GM12872 (cell line): ENCODE data around the gene ANTXRL.

Source experiments
- TF ChIP-seq, protein P1 (sequence below): IDR thresholded peaks from 3 replicates; pipeline ENCODE4 v1.5.1; 2011; ENCODE audit warnings: low read depth, mild to moderate bottlenecking, low read length, moderate library complexity; ENCODE audit not compliant: insufficient read depth

Gene ANTXRL

DNA sequence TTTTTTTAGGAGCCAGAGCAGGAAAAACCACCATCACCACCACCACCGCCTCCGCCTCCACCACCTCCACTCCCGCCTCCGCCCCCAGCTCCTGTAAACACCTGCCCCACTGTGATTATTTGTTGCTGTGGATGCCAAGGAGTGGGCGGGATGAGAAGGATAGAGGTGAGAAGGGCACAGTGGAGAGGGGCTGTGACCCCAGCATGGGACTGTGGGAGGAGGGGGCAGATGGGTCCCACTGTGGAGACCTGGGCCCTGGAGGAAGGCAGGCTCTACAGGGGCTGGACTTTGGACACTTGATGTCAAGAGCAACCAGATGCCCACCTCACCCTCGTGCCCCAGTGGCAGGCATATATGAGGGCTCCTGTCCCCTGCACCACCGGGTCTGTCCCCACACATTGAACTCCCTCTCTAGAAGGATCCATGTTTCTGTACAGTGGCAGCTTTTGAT, 24.7 kb downstream of the ANTXRL start:
- TF ChIP-seq, protein P1, sequence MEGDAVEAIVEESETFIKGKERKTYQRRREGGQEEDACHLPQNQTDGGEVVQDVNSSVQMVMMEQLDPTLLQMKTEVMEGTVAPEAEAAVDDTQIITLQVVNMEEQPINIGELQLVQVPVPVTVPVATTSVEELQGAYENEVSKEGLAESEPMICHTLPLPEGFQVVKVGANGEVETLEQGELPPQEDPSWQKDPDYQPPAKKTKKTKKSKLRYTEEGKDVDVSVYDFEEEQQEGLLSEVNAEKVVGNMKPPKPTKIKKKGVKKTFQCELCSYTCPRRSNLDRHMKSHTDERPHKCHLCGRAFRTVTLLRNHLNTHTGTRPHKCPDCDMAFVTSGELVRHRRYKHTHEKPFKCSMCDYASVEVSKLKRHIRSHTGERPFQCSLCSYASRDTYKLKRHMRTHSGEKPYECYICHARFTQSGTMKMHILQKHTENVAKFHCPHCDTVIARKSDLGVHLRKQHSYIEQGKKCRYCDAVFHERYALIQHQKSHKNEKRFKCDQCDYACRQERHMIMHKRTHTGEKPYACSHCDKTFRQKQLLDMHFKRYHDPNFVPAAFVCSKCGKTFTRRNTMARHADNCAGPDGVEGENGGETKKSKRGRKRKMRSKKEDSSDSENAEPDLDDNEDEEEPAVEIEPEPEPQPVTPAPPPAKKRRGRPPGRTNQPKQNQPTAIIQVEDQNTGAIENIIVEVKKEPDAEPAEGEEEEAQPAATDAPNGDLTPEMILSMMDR: no peak

DNA sequence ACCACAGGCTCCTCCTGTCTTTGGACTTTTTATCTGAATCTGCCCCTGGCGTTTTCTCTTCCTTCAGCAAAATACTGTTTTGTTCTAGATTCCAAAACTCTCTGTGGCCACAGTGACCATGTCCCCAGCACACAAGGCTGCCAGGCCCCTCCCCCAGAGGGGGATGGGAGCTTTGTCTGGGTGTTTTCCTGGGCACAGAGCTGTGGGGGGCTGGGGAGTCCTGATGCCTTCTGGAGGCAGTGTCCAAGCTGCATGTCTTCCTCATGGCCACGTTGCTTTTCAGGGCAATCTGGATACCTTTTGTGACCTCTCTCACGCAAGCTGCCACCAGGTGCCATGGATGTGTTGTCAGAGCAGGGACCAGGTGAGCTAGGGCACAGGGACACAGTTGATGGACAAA, 26.2 kb downstream of the ANTXRL start:
- TF ChIP-seq, protein P1: no peak

DNA sequence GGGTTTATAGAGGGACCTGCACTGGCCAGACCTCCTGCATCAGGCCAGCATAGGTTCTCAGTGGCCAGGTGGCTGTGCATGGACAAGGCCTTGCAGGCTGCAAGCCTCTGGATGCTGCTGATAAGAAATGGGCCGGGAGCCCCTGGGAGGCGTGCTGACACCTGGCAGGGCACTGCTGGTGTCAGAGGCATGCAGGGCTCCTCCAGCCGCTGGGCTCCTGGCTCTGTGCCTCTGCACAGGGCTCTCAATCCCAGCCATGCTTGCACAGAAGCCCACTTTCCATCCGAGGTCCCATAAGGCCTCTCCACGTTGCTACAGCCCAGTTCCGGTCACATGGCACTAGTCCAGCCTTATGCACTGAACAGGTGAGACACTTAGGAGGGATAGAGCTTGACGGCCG, 27.3 kb downstream of the ANTXRL start:
- TF ChIP-seq, protein P1: no peak

DNA sequence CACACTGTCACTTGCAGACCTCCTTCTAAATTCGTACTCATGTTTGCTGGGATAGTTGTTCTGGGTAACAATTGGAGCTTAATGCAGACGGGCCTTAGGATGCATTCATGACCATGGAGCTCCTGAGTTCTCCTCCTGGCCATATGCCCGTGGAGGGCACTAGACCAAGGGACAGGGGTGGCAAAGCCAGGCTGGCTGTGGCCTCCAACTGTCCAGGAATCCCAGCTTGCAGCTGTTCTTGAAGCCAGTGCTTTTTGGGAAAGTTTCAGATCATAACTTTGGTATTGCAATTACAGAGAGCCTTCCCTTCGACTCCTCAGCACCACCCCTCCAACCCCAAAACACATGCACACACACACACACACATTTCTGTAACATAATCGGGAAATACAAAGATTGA, 30.6 kb downstream of the ANTXRL start:
- TF ChIP-seq, protein P1: no peak

DNA sequence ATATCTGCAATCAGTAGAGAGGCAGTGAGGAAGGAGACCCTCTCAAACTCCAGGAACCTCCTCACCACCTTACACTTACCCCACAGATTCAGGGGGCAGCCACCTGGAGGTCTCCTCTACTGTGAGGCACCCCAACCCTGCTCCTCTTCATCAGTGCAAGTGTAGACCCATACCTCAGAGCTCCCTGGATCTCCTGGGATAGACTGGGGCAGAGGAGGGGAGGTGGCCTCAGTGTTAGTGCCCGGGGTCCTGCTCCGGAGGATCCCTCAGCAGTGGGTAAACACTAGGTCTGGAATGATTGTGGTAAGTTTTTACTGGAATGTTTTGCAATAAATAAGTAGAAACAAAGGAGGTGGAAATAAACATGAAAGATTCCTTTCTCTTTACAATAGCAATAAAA, 31.1 kb downstream of the ANTXRL start:
- TF ChIP-seq, protein P1: no peak

DNA sequence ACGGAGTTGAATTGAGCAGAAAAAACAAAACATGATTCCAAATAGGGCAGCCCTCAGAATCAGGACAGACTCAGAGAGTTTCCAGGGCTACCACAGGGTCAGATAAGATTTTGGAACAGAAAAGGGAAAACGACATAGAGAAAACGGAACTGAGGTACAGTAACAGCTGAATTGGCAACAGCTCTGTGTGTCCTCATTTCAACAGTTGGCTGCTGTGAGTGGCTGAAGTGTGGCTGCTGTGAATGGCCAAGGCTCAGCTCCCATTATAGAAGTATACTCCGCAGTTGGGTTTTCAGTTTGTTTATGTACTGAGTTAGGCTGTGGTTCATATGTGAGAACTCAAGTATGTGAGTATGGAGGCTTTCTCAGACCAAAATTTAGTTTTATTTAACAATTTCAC, 32.0 kb downstream of the ANTXRL start:
- TF ChIP-seq, protein P1: no peak

DNA sequence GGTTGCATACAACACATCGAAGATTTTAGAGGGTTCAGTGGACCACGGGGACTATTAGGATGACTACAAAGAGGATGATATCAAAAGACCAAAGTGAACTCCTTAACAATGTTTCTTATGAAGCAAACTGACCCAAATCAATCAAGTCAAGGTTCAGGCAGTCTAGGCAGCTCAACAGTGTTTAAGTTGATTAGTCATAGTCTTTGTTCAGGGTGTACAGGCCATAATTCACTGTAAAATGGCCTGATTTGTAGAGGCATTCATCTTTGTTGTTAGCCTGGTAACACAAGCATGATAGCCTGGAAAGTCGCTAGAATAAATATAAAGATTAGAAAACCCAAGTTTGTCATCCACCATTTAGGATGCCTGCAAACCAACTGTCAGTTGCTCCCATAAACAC, 32.6 kb downstream of the ANTXRL start:
- TF ChIP-seq, protein P1: no peak

DNA sequence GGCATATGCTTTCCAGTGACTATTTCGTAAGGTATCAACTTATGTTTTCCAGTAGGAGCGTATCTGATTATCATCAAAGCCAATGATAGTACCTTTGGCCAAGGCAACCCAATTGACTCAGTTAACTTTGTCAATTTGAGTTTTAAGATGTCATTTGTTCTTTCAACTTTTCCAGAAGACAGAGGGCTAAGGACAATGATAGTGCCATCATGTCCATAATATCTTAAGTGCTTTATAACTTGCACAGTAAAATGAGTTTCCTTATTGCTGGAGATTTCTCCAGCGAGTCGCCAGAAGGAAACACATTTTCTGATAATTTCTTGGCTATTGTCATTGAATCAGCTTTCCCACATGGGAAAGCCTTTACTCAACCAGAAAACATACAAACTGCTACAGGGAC, 35.0 kb downstream of the ANTXRL start:
- TF ChIP-seq, protein P1: no peak
